K562 treated with DMSO at 1 percent for 48 hours (cell line): ENCODE measurements around the gene MMUT. TPM values are rescaled to one million over a fixed set of nuclear protein-coding genes. Genes with fewer than 3 reads are reported as not detected.

Experiments
- total RNA-seq: library from RNA; unstranded; fragments of 300-600 nt; gene quantifications from 2 replicates; pipeline ENCODE4 v1.2.3, GENCODE V29; 2022; ENCODE audit warnings: low replicate concordance; ENCODE audit errors: extremely low read depth

Gene MMUT
- not detected in 2 replicates for total RNA-seq

GRCh38 chr6:49462927-49463611, at the start of gene MMUT, which contains the start of gene CENPQ:
MMUT (minus strand) TSS chr6:49463253; CDS start chr6:49459466, 3,787 bp downstream.
CENPQ (plus strand) TSS chr6:49463370; CDS start chr6:49470177, 6,807 bp downstream.

GRCh38 chr6:49499623-49500022, 36.6 kb upstream of the MMUT start, which contains the start of gene GLYATL3:
GLYATL3 (plus strand) TSS chr6:49499923; CDS start chr6:49511991, 12,068 bp downstream.

Other genes starting within 250 kb of the MMUT start
- not detected in 2 replicates for gene CENPQ, start 117 bp upstream of the MMUT start, total RNA-seq
- not detected in 2 replicates for gene GLYATL3, start 36.7 kb upstream of the MMUT start, total RNA-seq
- not detected in 2 replicates for gene C6orf141, start 87.4 kb upstream of the MMUT start, total RNA-seq
- gene RHAG, start 173.6 kb upstream of the MMUT start, total RNA-seq: 346 TPM in 1 of 2 replicates, not detected in the other